Calu3 (cell line): ENCODE results near the gene AGPAT1. TPM values are rescaled to one million over a fixed set of nuclear protein-coding genes. Genes with fewer than 3 reads are reported as not detected.
"Not testable (repeated sequence)": the region's sequence is repeated elsewhere in the genome, so short reads cannot be mapped to it uniquely, and the experiment has no call there.

Source experiments
- BruUV-seq: library from RNA; stranded (reverse); fragments of 400-500 nt; replicated peaks from 2 replicates; lab custom pipeline; 2021; lab: Mats Ljungman, UMichigan
- CTCF ChIA-PET: fragments of 300-600 bp; sonication (Branson Sonifier 250); formaldehyde crosslinking; loops from one replicate; lab custom pipeline; 2022; ENCODE audit warnings: antibody characterized with exemption; lab: Charles Lee
- DNase-seq: peaks from one replicate; pipeline ENCODE4 v3.0.0; 2022
- H3K27ac Mint-ChIP-seq: one replicate; pipeline ENCODE4 v1.8.0; 2022; ENCODE audit warnings: mixed read lengths; ENCODE audit not compliant: unreplicated experiment
- H3K27me3 Mint-ChIP-seq: one replicate; pipeline ENCODE4 v1.8.0; 2022; ENCODE audit warnings: mixed read lengths; ENCODE audit not compliant: unreplicated experiment
- H3K36me3 Mint-ChIP-seq: one replicate; pipeline ENCODE4 v1.8.0; 2022; ENCODE audit warnings: mild to moderate bottlenecking, moderate library complexity, mixed read lengths; ENCODE audit not compliant: insufficient read depth, unreplicated experiment
- H3K4me1 Mint-ChIP-seq: one replicate; pipeline ENCODE4 v1.8.0; 2022; ENCODE audit warnings: mild to moderate bottlenecking, low read depth, mixed read lengths; ENCODE audit not compliant: unreplicated experiment
- H3K4me3 Mint-ChIP-seq: one replicate; pipeline ENCODE4 v1.8.0; 2022; ENCODE audit warnings: mild to moderate bottlenecking, low read depth, moderate library complexity, mixed read lengths; ENCODE audit not compliant: unreplicated experiment
- H3K9me3 Mint-ChIP-seq: one replicate; pipeline ENCODE4 v1.8.0; 2022; ENCODE audit warnings: low read depth, mixed read lengths; ENCODE audit not compliant: unreplicated experiment
- CTCF ChIP-seq: fragments of 200-600 bp; IDR thresholded peaks from one replicate; pipeline ENCODE4 v1.8.0; 2022; ENCODE audit warnings: antibody characterized with exemption; ENCODE audit not compliant: unreplicated experiment
- intact Hi-C: fragments of 100-400 bp; cut with micrococcal nuclease; formaldehyde crosslinking; loops from one replicate; pipeline ENCODE4 v1.10.0; 2022; ENCODE audit not compliant: unreplicated experiment
- total RNA-seq: library from RNA; stranded (reverse); gene quantifications from 2 replicates; pipeline ENCODE4 v1.2.3, GENCODE V29; 2022

The AGPAT1 gene
- total RNA-seq, 1 experiment from 2014 or later = 138 TPM

- intact Hi-C loops = no loop called here
- Mint-ChIP-seq H3K27ac (peak overlapping the region; percentile 55), H3K36me3 (peaks cover 79% of the 10 kb centered on the region), H3K9me3 (no peaks in the 10 kb centered on the region), H3K27me3 (no peaks in the 10 kb centered on the region), H3K4me1 (peaks cover 22% of the 10 kb centered on the region), H3K4me3 (peak overlapping the region; percentile 15)
- BruUV-seq = no TSS peak
- no peak for DNase-seq
- TF ChIP-seq CTCF = no peak
- CTCF ChIA-PET = interaction anchor here (0.9 kb wide), 1 partner anchor 8 kb away, joined by 3 read pairs; no protein-coding TSS in a partner anchor
These were observed 11.3 kb upstream of the AGPAT1 start for GRCh38 chr6:32187009-32187709.

GRCh38 chr6:32186151-32186840, 10.4 kb upstream of the AGPAT1 start:
- peaks cover 73% of the 10 kb centered on the region for H3K36me3 Mint-ChIP-seq
- intact Hi-C loops, H3K9me3 Mint-ChIP-seq, H3K27me3 Mint-ChIP-seq, DNase-seq, H3K4me3 Mint-ChIP-seq, BruUV-seq: not testable (repeated sequence)
- H3K4me1 Mint-ChIP-seq = peaks cover 22% of the 10 kb centered on the region
- CTCF ChIA-PET = interaction anchor here (0.9 to 1.0 kb wide), 2 partner anchors 9 kb away, joined by 3 to 4 read pairs; no protein-coding TSS in a partner anchor
- peak overlapping the region; percentile 12 for H3K27ac Mint-ChIP-seq

- H3K9me3 Mint-ChIP-seq, H3K27me3 Mint-ChIP-seq, H3K4me3 Mint-ChIP-seq, BruUV-seq, intact Hi-C loops: not testable (repeated sequence)
- CTCF ChIA-PET = interaction anchor here (0.6 to 1.0 kb wide), 2 partner anchors 10 to 784 kb away, joined by 3 to 4 read pairs; no protein-coding TSS in a partner anchor
- H3K27ac Mint-ChIP-seq = peak overlapping the region; percentile 12
- DNase-seq = peak; percentile 43
- H3K36me3 Mint-ChIP-seq = peaks cover 77% of the 10 kb centered on the region
- H3K4me1 Mint-ChIP-seq = peaks cover 22% of the 10 kb centered on the region
These were observed 9.8 kb upstream of the AGPAT1 start for GRCh38 chr6:32185681-32186131.

GRCh38 chr6:32184084-32184640, 8.3 kb upstream of the AGPAT1 start, which contains the start of gene AGER:
Gene AGER, minus strand, starts transcription at chr6:32184253. Its CDS starts 31 bp downstream, at chr6:32184222.
- Mint-ChIP-seq H3K36me3 (peaks cover 76% of the 10 kb centered on the region), H3K9me3 (no peaks in the 10 kb centered on the region), H3K27ac (no peak within 1 kb of the TSS), H3K27me3 (no peaks in the 10 kb centered on the region), H3K4me1 (peaks cover 22% of the 10 kb centered on the region), H3K4me3 (no peak within 1 kb of the TSS)
- no TSS peak for BruUV-seq
- intact Hi-C loops = no loop called here
- CTCF ChIA-PET = no interaction called here
- DNase-seq = no peak
- no peak for TF ChIP-seq CTCF

- intact Hi-C loops = no loop called here
- peaks cover 76% of the 10 kb centered on the region for H3K36me3 Mint-ChIP-seq
- H3K27me3 Mint-ChIP-seq = no peaks in the 10 kb centered on the region
- no peak overlapping the region for H3K4me3 Mint-ChIP-seq
- H3K9me3 Mint-ChIP-seq = no peaks in the 10 kb centered on the region
- DNase-seq = no peak
- H3K4me1 Mint-ChIP-seq = peaks cover 22% of the 10 kb centered on the region
- CTCF ChIA-PET = no interaction called here
- no peak for TF ChIP-seq CTCF
- no peak overlapping the region for H3K27ac Mint-ChIP-seq
- no TSS peak for BruUV-seq
These were observed 7.7 kb upstream of the AGPAT1 start for GRCh38 chr6:32183483-32184083.
